Endothelial cell of umbilical vein (primary cell): ENCODE data around the gene CLIP2. TPM values are rescaled to one million over a fixed set of nuclear protein-coding genes. Genes with fewer than 3 reads are reported as not detected.

Experiments
- BruUV-seq: library from RNA; stranded (reverse); fragments of 400-500 nt; replicated peaks from 2 replicates; lab custom pipeline; 2021; lab: Mats Ljungman, UMichigan
- CTCF ChIA-PET: fragments of 300-600, 350-600 bp; sonication (Branson Sonifier 250); formaldehyde crosslinking; loops from one replicate; lab custom pipeline; 2021; ENCODE audit warnings: antibody characterized with exemption, inconsistent platforms; lab: Charles Lee
- POLR2A ChIA-PET: fragments of 300-600, 350-600 bp; sonication (Branson Sonifier 250); formaldehyde crosslinking; loops from one replicate; lab custom pipeline; 2021; ENCODE audit warnings: antibody characterized with exemption, inconsistent platforms; lab: Charles Lee
- DNase-seq: peaks from one replicate; pipeline ENCODE4 v3.0.0-alpha.2; 2011; ENCODE audit warnings: low read depth, low spot score
- FAIRE-seq: peaks from 2 replicates; lab custom pipeline; 2011; peaks lifted over from hg19 to GRCh38; lab: Jason Lieb, UNC
- H2AFZ ChIP-seq: 2 replicates; pipeline ENCODE4 v1.6.0; 2012; ENCODE audit warnings: low read depth, low read length, control low read depth, inconsistent platforms
- H3K27ac ChIP-seq: 2 replicates; pipeline ENCODE4 v1.5.1; 2011; ENCODE audit warnings: low read depth, mild to moderate bottlenecking, control low read depth, low read length, moderate library complexity; ENCODE audit not compliant: insufficient read depth
- H3K27me3 ChIP-seq, 2 experiments: 2 replicates each; pipeline versions ENCODE4 v1.6.0 to v1.6.1; 2011; ENCODE audit warnings: low read length in 2 of 2, mixed read lengths in 1 of 2; ENCODE audit not compliant: control insufficient read depth in 2 of 2, insufficient read depth in 2 of 2
- H3K36me3 ChIP-seq, 2 experiments: 2 replicates in 1 of 2; 3 replicates in 1 of 2; pipeline ENCODE4 v1.5.1; 2011; ENCODE audit warnings: low read length in 2 of 2, mild to moderate bottlenecking in 1 of 2, moderate library complexity in 1 of 2; ENCODE audit not compliant: control insufficient read depth in 2 of 2, insufficient read depth in 2 of 2; ENCODE audit errors: extremely low read depth in 1 of 2
- H3K4me1 ChIP-seq: 3 replicates; pipeline ENCODE4 v1.5.1; 2011; ENCODE audit warnings: mild to moderate bottlenecking, low read length; ENCODE audit not compliant: control insufficient read depth, insufficient read depth; ENCODE audit errors: extremely low read depth
- H3K4me2 ChIP-seq: 2 replicates; pipeline ENCODE4 v1.6.1; 2011; ENCODE audit warnings: low read length, control low read depth, mixed read lengths; ENCODE audit not compliant: insufficient read depth
- H3K4me3 ChIP-seq, 3 experiments: fragments of 200-600 bp in 1 of 3; sonication (generic), shearing (Covaris generic) in 1 of 3; replicated peaks in 1 of 3; 2 replicates each; pipeline ENCODE4 v1.5.1; 2011 to 2016; ENCODE audit warnings: control low read depth in 3 of 3, low read length in 3 of 3, mild to moderate bottlenecking in 2 of 3, inconsistent platforms in 1 of 3, low read depth in 1 of 3, moderate library complexity in 1 of 3; ENCODE audit not compliant: insufficient read depth in 1 of 3
- H3K79me2 ChIP-seq: 2 replicates; pipeline ENCODE4 v1.6.0; 2012; ENCODE audit warnings: low read length, inconsistent platforms; ENCODE audit not compliant: control insufficient read depth, insufficient read depth
- H3K9ac ChIP-seq: replicated peaks from 2 replicates; pipeline ENCODE3; 2011; ENCODE audit warnings: low read length, control low read depth; ENCODE audit not compliant: insufficient read depth; ENCODE audit errors: extremely low read depth
- H3K9me1 ChIP-seq: replicated peaks from 3 replicates; pipeline ENCODE4 v1.6.0; 2011; ENCODE audit warnings: mild to moderate bottlenecking, low read length; ENCODE audit not compliant: control insufficient read depth, insufficient read depth; ENCODE audit errors: extremely low read depth
- H3K9me3 ChIP-seq: replicated peaks from 2 replicates; pipeline ENCODE4 v1.5.1; 2012; ENCODE audit warnings: low read length, inconsistent platforms; ENCODE audit not compliant: control insufficient read depth, insufficient read depth
- H4K20me1 ChIP-seq: replicated peaks from 2 replicates; pipeline ENCODE3; 2011; ENCODE audit warnings: mild to moderate bottlenecking, low read length; ENCODE audit not compliant: control insufficient read depth, insufficient read depth; ENCODE audit errors: extremely low read depth
- CTCF ChIP-seq, 2 donors: IDR thresholded peaks; 1 replicate in 1 of 2; 2 replicates in 1 of 2; pipeline ENCODE4 v1.5.1; 2011; ENCODE audit warnings: low read length in 2 of 2, mild to moderate bottlenecking in 2 of 2, moderate library complexity in 2 of 2, control low read depth in 1 of 2, inconsistent platforms in 1 of 2, low read depth in 1 of 2; ENCODE audit not compliant: insufficient read depth in 1 of 2; ENCODE audit errors: extremely low read depth in 1 of 2
- EZH2 ChIP-seq: IDR thresholded peaks from 2 replicates; pipeline ENCODE4 v1.6.1; 2012; ENCODE audit warnings: borderline replicate concordance, low read depth, mild to moderate bottlenecking, moderate library complexity, low read length, inconsistent platforms; ENCODE audit not compliant: severe bottlenecking
- FOS ChIP-seq: IDR thresholded peaks from 2 replicates; pipeline ENCODE4 v1.6.1; 2011; ENCODE audit warnings: mild to moderate bottlenecking, low read length, moderate library complexity, borderline replicate concordance; ENCODE audit not compliant: insufficient read depth
- GATA2 ChIP-seq: IDR thresholded peaks from 2 replicates; pipeline ENCODE4 v1.7.0; 2011; ENCODE audit warnings: low read depth, mild to moderate bottlenecking, moderate library complexity, mixed read lengths, low read length; ENCODE audit not compliant: insufficient read length, insufficient read depth
- JUN ChIP-seq: IDR thresholded peaks from 2 replicates; pipeline ENCODE4 v1.6.1; 2011; ENCODE audit warnings: borderline replicate concordance, low read depth; ENCODE audit not compliant: insufficient read length, insufficient read depth
- MAX ChIP-seq: IDR thresholded peaks from 2 replicates; pipeline ENCODE4 v1.6.1; 2011; ENCODE audit not compliant: insufficient read depth, insufficient read length
- MYC ChIP-seq: IDR thresholded peaks from one replicate; pipeline ENCODE4 v1.6.1; 2011; ENCODE audit warnings: mild to moderate bottlenecking, low read depth, low read length
- POLR2A ChIP-seq: IDR thresholded peaks from 2 replicates; pipeline ENCODE4 v1.6.1; 2012; ENCODE audit warnings: low read depth, mild to moderate bottlenecking, control low read depth, low read length
- POLR2AphosphoS5 ChIP-seq: IDR thresholded peaks from 2 replicates; pipeline ENCODE4 v1.6.1; 2012; ENCODE audit warnings: low read depth, mild to moderate bottlenecking, control low read depth, low read length, moderate library complexity; ENCODE audit not compliant: insufficient read depth
- dilution Hi-C: fragments of 300-500 bp; cut with MboI; formaldehyde crosslinking; loops from one replicate; pipeline ENCODE4 v1.15.0; 2019; ENCODE audit warnings: low sequenced_read_pairs; ENCODE audit not compliant: extremely low pct_ligation_motif_present
- intact Hi-C: fragments of 100-400 bp; cut with micrococcal nuclease; formaldehyde crosslinking; loops from one replicate; pipeline ENCODE4 v1.10.0; 2022
- polyA plus RNA-seq, 4 experiments: library from polyadenylated mRNA; depleted of rRNA in 3 of 4; stranded (reverse) in 3 of 4; unstranded in 1 of 4; fragments of >200 nt; gene quantifications; 2 replicates each; pipeline versions ENCODE4 v1.2.1 to v1.2.3, GENCODE V29; 2011 to 2012; ENCODE audit warnings: missing spikeins in 1 of 4
- total RNA-seq: library from RNA; stranded (reverse); gene quantifications from 2 replicates; pipeline ENCODE4 v1.2.3, GENCODE V29; 2021

Gene CLIP2
- total and polyA plus RNA-seq, 2 donors (not counting 3 experiments of a cell fraction or from before 2014, with no cell fraction given), result 8.3 to 37.1 TPM

GRCh38 chr7:74275401-74275881 is 13.8 kb upstream of the CLIP2 start:
- H3K9me3 ChIP-seq, result no peaks in the 10 kb centered on the region
- TF ChIP-seq CTCF (IDR thresholded peaks at IDR 0.05; ENCODE audit: extremely low read depth in 1 of 2, insufficient read depth in 1 of 2, low read depth in 1 of 2, low read length in 2 of 2) (peak; percentile 38 to 68), GATA2 (no peak)
- H3K27me3 ChIP-seq, result no peaks in the 10 kb centered on the region
- DNase-seq, result peak; percentile 31
- ChIA-PET CTCF (interaction anchor here (0.6 to 2.8 kb wide), 9 partner anchors 9 to 136 kb away, joined by 3 to 33 read pairs (median 4); partner anchors contain the start of gene CLIP2), POLR2A (interaction anchor here (1.1 kb wide), 1 partner anchor 12 kb away, joined by 3 read pairs; no protein-coding TSS in a partner anchor)
- dilution Hi-C loops (no loop called here), intact Hi-C loops (loop anchor here (10.0 kb wide), 2 partner anchors 71 to 181 kb away; no protein-coding TSS in a partner anchor)
- no peaks in the 10 kb centered on the region for H3K79me2 ChIP-seq
- H3K27ac ChIP-seq, result no peak overlapping the region
- peaks cover 27% of the 10 kb centered on the region for H3K4me1 ChIP-seq
- H2AFZ ChIP-seq, result no peak overlapping the region
- H3K9ac ChIP-seq, result no peak overlapping the region
- no peak for FAIRE-seq
- H3K36me3 ChIP-seq, result no peaks in the 10 kb centered on the region
- no peak overlapping the region for H3K4me2 ChIP-seq
- H4K20me1 ChIP-seq, result no peaks in the 10 kb centered on the region
- no TSS peak for BruUV-seq
- H3K9me1 ChIP-seq, result no peaks in the 10 kb centered on the region
- H3K4me3 ChIP-seq, result no peak overlapping the region

GRCh38 chr7:74277636-74278035 is 11.6 kb upstream of the CLIP2 start:
- Histone ChIP-seq H3K4me3 (no peak overlapping the region), H3K9me3 (no peaks in the 10 kb centered on the region), H3K9ac (no peak overlapping the region), H3K4me2 (no peak overlapping the region), H3K36me3 (no peaks in the 10 kb centered on the region), H4K20me1 (no peaks in the 10 kb centered on the region), H2AFZ (no peak overlapping the region), H3K27ac (no peak overlapping the region), H3K4me1 (peaks cover 15% of the 10 kb centered on the region), H3K79me2 (no peaks in the 10 kb centered on the region), H3K9me1 (no peaks in the 10 kb centered on the region), H3K27me3 (no peaks in the 10 kb centered on the region)
- dilution Hi-C loops, result no loop called here
- TF ChIP-seq POLR2AphosphoS5 (no peak), MYC (no peak), MAX (no peak), CTCF (IDR thresholded peaks at IDR 0.05; ENCODE audit: extremely low read depth in 1 of 2, insufficient read depth in 1 of 2, low read depth in 1 of 2, low read length in 2 of 2) (no peak), FOS (no peak), JUN (no peak), GATA2 (no peak), EZH2 (no peak), POLR2A (no peak)
- ChIA-PET CTCF (no interaction called here), POLR2A (no interaction called here)
- DNase-seq (no peak), FAIRE-seq (no peak)
- intact Hi-C loops, result loop anchor here (10.0 kb wide), 2 partner anchors 73 to 183 kb away; no protein-coding TSS in a partner anchor
- BruUV-seq, result no TSS peak
